ENCODE measurements around the gene SUN5. TPM values are rescaled to one million over a fixed set of nuclear protein-coding genes. Genes with fewer than 3 reads are reported as not detected.
A peak's percentile ranks its signal among the peaks of the same experiment; 100 is the strongest.

The SUN5 gene
- total RNA-seq, 1 experiment from 2014 or later, result not detected

DNA sequence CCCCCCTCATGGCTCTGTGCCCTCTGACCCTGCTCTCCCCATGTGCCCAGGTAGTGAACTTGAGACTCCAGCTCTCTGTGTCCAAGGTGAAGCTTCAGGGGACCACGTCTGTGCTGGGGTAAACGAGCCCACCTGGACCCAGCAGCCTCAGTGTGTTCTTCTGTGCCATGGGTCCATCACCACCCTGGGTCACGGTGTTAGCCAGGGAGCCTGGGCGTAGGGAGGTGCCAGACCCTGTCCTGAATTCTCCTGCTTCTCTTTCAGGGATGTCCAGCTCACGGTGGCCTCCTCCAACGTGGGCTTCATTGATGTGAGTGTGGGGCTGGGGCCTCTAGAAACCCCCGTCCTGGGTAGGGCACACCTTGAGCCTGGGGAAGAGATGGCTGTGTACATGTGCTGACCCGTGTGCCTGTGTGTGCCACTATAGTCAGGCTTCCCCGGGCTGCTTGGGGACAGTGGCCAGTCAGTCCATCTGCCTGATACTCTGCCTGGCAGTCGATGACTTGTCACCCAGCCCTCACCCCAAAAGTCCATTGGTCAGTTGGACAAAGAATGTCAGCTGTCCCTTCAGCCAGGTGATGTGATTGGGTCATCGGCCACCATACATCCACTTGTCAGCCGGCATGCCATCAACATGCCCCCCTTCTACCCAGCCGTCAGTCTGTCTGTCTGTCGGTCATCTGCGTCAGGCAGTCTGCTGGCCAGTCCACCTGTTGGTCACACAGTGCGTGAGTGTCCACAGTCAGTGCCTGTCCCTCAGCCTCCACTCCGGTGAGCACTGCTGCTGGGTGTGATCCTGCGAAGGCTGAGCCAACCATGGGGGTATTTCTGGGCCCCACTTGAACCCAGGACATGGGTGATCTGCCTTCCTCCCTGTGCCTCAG is 16.3 kb upstream of the SUN5 start:
- no CpG with 5 or more reads among the region's 18 CpGs for WGBS (ENCODE audit: extremely low coverage, insufficient read length, low lambda C conversion rate)
- Histone ChIP-seq H4K91ac (ENCODE audit: insufficient read length, low read depth, low read length) (no peak overlapping the region), H3K18ac (ENCODE audit: insufficient read length, low read depth, low read length) (no peak overlapping the region), H2BK5ac (ENCODE audit: insufficient read length, low read length) (no peak overlapping the region), H3K79me2 (ENCODE audit: insufficient read depth, low read length) (no peaks in the 10 kb centered on the region), H3K4ac (ENCODE audit: low read depth, low read length) (no peak overlapping the region), H2AK5ac (ENCODE audit: insufficient read length, low read length) (no peak overlapping the region), H4K20me1 (ENCODE audit: control insufficient read depth, insufficient read depth, insufficient read length) (no peaks in the 10 kb centered on the region), H2BK12ac (ENCODE audit: insufficient read length, low read depth, low read length) (no peak overlapping the region), H3K27ac (ENCODE audit: insufficient read length, low read depth, low read length) (no peak overlapping the region), H3K9ac (ENCODE audit: extremely low read depth, insufficient read length, low read length) (no peak overlapping the region), H3K23me2 (ENCODE audit: insufficient read length, low read depth, low read length, poor library complexity, severe bottlenecking) (no peaks in the 10 kb centered on the region), H2BK20ac (ENCODE audit: low read depth, low read length, poor library complexity, severe bottlenecking) (no peak overlapping the region), H3T11ph (ENCODE audit: low read length) (no peak overlapping the region), H3K14ac (ENCODE audit: insufficient read depth, low read length) (no peak overlapping the region; the same call in 1 of the 2 replicates), H2AFZ (ENCODE audit: low read length) (no peak overlapping the region), H3K4me2 (ENCODE audit: insufficient read depth, insufficient read length, low read length) (no peak overlapping the region), H3K56ac (ENCODE audit: insufficient read length, low read depth, low read length) (no peak overlapping the region), H2BK15ac (ENCODE audit: low read depth, low read length) (no peak overlapping the region), H3K9me3 (ENCODE audit: control insufficient read depth, low read depth, low read length) (no peaks in the 10 kb centered on the region), H3K79me1 (ENCODE audit: insufficient read depth, low read depth, low read length, poor library complexity, severe bottlenecking) (no peaks in the 10 kb centered on the region), H3K23ac (ENCODE audit: insufficient read length, low read depth, low read length) (no peak overlapping the region), H4K5ac (ENCODE audit: insufficient read length, low read depth, low read length) (no peak overlapping the region), H3K4me1 (ENCODE audit: insufficient read depth, low read length) (no peaks in the 10 kb centered on the region), H3K27me3 (ENCODE audit: insufficient read depth, low read length) (no peaks in the 10 kb centered on the region), H2BK120ac (ENCODE audit: low read depth, low read length, poor library complexity, severe bottlenecking) (no peak overlapping the region), H4K8ac (replicated peaks; ENCODE audit: insufficient read length, low read depth, low read length) (no peak overlapping the region)
- Mint-ChIP-seq H3K27ac (peak overlapping the region in 1 of 3 experiments; percentile 19; a peak in 1 of 7 replicates), H3K27me3 (ENCODE audit: low read depth) (peaks cover 11% of the 10 kb centered on the region), H3K9me3 (no peaks in the 10 kb centered on the region), H3K4me1 (peaks cover 3 to 6% of the 10 kb centered on the region in 2 experiments), H3K36me3 (ENCODE audit: insufficient read depth in 1 of 3, low read depth in 3 of 3) (no peaks in the 10 kb centered on the region), H3K4me3 (no peak overlapping the region)
- no peak for DNase-seq
- TF ChIP-seq, protein P1, sequence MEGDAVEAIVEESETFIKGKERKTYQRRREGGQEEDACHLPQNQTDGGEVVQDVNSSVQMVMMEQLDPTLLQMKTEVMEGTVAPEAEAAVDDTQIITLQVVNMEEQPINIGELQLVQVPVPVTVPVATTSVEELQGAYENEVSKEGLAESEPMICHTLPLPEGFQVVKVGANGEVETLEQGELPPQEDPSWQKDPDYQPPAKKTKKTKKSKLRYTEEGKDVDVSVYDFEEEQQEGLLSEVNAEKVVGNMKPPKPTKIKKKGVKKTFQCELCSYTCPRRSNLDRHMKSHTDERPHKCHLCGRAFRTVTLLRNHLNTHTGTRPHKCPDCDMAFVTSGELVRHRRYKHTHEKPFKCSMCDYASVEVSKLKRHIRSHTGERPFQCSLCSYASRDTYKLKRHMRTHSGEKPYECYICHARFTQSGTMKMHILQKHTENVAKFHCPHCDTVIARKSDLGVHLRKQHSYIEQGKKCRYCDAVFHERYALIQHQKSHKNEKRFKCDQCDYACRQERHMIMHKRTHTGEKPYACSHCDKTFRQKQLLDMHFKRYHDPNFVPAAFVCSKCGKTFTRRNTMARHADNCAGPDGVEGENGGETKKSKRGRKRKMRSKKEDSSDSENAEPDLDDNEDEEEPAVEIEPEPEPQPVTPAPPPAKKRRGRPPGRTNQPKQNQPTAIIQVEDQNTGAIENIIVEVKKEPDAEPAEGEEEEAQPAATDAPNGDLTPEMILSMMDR (conservative IDR thresholded peaks at IDR 0.05), result no peak
